GM19455 (cell line): Measurements from ENCODE around the gene PRR3.
A peak's percentile ranks its signal among the peaks of the same experiment; 100 is the strongest.

Experiments
- ATAC-seq: cut with Tn5 transposase; IDR thresholded peaks from one replicate; pipeline ENCODE4 v1.9.1; 2021; ENCODE audit not compliant: unreplicated experiment

PRR3 gene

DNA sequence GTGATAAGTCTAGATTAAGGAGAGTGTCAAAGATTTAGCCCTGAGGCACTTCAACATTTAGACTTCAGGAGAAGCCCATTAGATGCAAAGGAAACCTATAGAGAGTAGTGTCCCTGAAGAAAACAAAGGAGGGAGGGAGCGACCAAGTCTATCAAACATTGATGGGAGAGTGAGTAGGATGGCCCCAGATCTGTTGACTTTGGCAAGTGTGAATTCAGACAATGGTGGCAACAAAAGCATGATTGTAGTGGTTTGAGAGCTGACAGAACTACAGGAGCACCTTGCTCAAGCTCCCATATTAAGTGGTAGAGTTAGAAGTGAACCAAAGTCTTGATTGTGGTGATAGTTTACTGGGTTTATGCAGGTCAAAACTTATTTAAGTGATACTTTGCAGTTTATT lies 13.2 kb downstream of the PRR3 start:
- ATAC-seq: no peak

GRCh38 chr6:30570740-30571074 lies 13.6 kb downstream of the PRR3 start:
- peak; percentile 32 for ATAC-seq

DNA sequence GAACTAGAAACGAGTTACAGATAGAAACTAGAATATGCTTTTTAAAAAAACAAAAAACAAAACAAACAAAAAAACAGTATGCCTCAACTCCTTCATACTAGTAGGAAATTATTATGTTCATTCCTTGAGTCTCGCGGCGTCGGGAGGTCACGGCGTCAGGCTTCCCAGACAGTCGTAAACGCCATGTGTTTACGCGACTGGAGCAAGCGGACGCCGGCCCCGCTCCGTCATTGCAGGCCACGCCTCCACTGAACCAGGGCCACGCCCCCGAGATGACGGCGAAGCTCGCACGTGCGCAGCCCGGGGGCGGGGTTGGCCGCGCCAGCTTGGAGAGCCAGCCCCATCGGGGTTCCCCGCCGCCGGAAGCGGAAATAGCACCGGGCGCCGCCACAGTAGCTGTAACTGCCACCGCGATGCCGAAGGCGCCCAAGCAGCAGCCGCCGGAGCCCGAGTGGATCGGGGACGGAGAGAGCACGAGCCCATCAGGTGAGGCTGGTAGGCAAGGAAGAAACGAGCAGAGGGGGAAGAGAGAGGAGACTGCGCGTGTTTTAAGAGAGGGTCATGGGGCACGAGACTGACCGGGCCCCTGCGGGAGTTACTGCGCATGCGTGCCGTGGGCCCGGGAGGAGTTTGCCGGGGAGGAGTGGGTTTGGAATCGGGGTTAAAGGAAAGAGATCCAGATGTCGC lies 14.1 kb downstream of the PRR3 start, which contains the start of gene ABCF1:
Gene ABCF1, plus strand, starts transcription at position 368 of the 687 bp plus-strand sequence. Its CDS starts 46 bp downstream, at position 414.
- peak; percentile 81 for ATAC-seq

DNA sequence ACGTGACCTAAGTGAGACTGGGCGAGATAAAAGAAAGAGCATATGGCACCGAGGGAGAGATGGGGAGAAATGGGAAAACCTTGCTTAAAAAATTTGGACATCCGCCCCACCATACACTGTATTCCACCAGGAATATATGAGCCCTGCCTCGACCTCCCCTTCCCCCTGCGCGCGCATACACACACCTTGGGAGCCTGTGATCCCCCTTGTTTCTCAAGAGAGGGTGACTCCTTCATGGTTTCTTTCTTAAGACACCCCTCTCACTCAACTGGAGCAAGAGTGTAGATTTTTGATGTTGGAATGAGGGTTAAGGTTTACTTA lies 14.6 kb downstream of the PRR3 start:
- ATAC-seq: no peak

DNA sequence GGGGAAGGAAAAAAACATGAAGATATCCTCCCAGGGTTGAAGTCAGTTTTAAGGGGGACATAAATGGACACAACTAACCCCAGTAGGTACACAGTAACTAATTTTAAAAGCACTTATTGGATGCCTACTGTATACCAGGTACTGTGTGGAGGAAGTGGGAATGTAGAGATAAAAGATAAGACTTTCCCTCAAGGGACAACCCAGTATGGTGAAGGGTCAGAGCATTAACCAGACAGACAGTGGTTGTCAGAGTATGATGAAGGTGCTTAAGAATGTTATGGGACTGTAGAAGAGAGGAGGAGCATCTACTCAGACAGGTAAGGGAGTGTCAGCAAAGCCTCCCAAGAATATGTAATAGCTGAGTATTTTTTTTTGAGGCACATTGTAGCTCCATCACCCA lies 15.1 kb downstream of the PRR3 start:
- ATAC-seq: no peak

GRCh38 chr6:30573113-30573512 lies 16.0 kb downstream of the PRR3 start:
- ATAC-seq: no peak

GRCh38 chr6:30578051-30578450 lies 21.0 kb downstream of the PRR3 start:
- no peak for ATAC-seq

- no peak for ATAC-seq
These were observed 26.8 kb downstream of the PRR3 start for GRCh38 chr6:30583921-30584320.

DNA sequence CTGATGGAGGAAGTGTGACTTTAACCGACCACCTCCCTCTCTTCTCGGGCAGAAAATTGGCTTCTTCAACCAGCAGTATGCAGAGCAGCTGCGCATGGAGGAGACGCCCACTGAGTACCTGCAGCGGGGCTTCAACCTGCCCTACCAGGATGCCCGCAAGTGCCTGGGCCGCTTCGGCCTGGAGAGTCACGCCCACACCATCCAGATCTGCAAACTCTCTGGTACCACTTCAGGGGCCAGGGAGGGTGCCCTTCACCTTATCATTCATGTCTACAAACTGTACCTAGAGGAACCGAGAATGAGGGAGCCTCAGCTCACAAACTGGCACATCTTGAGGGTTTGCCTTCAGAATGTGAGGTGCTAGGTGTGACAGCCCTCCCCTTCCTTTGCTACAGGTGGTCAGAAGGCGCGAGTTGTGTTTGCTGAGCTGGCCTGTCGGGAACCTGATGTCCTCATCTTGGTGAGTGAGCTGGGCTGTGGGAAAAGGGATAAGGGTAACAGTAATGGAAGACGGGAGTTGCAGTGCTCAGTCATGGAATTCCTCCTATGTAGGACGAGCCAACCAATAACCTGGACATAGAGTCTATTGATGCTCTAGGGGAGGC lies 32.8 kb downstream of the PRR3 start:
- ATAC-seq: no peak

- ATAC-seq: no peak
These were observed 33.4 kb downstream of the PRR3 start for GRCh38 chr6:30590509-30590908.

DNA sequence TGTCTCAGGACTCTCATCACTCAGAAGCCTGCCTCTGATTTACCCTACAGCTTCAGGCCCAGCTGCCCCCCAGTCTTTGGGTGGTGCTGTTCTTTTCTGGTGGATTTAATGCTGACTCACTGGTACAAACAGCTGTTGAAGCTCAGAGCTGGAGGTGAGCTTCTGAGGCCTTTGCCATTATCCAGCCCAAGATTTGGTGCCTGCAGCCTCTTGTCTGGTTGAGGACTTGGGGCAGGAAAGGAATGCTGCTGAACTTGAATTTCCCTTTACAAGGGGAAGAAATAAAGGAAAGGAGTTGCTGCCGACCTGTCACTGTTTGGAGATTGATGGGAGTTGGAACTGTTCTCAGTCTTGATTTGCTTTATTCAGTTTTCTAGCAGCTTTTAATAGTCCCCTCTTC lies 33.9 kb downstream of the PRR3 start:
- no peak for ATAC-seq

GRCh38 chr6:30592287-30592686 lies 35.2 kb downstream of the PRR3 start:
- ATAC-seq: no peak

- ATAC-seq: peak; percentile 72
These were observed 40.4 kb downstream of the PRR3 start for GRCh38 chr6:30597315-30598144.

- ATAC-seq: no peak
These were observed 42.0 kb downstream of the PRR3 start for GRCh38 chr6:30598912-30599624.

DNA sequence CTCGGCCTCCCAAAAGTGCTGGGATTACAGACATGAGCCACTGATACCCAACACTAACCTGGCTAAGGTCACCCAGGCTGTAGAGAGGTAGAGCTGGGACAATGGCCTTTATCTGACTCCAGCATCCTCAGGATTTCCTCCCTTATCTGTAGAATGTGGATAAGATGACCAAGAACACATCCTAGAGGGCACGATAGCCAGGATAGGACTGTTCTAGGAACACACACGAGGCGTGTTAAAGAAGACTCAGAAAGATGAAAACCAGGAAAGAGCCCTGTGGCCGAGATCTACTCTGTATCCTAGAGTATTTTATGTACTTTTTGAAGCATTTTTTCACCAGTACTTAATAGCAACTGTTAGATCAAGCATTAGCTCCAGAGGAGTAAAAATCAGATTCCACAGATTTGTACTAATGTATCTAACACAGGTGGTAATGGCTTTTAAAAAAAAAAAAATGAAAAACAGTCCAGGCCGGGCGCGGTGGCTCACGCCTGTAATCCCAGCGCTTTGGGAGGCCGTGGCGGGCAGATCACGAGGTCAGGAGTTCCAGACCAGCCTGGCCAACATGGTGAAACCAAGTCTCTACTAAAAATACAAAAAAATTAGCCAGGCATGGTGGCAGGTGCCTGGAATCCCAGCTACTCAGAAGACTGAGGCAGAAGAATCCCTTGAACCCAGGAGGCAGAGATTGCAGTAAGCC lies 42.7 kb downstream of the PRR3 start:
- ATAC-seq: no peak

DNA sequence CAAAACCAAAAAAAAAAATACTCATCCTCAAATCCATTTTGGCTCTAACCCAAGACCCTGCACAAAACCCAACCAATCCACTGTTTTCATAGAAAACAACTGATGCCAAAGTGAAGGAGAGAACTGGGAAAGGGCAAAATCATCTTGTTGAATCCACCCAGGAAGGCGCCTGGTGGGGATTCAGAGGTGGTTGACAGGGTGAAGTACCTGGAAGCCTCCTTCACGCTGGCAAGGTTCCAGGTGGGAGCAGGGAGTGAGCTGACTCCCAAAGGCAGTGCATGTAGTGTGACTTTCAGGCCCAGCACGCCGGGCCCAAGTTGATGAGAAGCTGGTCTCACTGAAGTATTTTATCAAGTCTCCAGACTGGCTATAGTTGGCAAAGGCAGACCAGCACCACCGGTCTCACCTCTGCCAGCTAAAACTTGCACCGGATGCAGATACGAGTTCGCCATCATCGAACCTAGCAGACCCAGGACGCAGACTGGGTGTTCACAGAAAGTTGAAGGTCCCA lies 43.4 kb downstream of the PRR3 start:
- ATAC-seq: no peak

DNA sequence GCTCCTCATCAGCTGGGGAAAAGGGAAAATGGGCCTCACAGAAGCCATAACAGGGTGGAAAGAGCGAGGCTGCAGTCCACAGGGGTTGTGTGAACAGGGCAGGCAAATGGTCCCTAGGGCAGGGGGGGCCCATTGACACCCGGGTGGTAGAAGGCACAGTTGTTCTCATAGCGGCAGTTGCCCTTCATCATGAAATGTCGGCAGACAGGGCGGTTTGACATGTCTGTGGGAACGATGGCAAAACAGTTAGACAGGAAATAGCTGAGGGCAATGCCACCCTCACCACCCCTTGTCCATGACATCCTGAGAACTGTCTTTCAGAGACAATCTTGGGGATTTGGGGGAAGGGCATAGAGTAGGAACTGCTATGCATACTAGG lies 44.3 kb downstream of the PRR3 start:
- ATAC-seq: no peak

GRCh38 chr6:30601815-30602641 lies 44.9 kb downstream of the PRR3 start:
- ATAC-seq: no peak

DNA sequence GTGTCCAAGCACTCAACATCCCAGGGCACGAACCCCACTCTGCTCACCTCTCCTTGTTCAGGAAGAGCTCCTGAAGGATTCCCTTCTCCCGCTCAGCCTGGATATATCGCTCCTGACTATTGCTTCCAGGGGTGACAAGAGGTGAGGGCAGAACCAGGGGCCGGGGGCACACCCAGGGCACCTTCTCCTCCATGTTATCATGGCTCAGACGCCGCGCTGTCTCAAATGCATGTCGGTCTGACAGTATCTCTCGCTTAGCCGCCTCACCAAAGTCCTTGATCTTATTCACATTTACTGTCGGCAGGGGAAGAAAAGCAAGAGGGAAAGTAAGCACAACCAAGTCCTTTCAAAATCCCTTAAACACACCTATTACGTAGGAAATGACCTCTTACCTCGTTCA lies 46.9 kb downstream of the PRR3 start:
- ATAC-seq: no peak

GRCh38 chr6:30610065-30610464 lies 53.0 kb downstream of the PRR3 start:
- ATAC-seq: no peak
